ENCODE data around the gene PPFIA4. TPM values are rescaled to one million over a fixed set of nuclear protein-coding genes. Genes with fewer than 3 reads are reported as not detected.

PPFIA4 gene
- total and polyA plus RNA-seq, 4 donors: 0.30 to 5.1 (median 0.95) TPM

DNA sequence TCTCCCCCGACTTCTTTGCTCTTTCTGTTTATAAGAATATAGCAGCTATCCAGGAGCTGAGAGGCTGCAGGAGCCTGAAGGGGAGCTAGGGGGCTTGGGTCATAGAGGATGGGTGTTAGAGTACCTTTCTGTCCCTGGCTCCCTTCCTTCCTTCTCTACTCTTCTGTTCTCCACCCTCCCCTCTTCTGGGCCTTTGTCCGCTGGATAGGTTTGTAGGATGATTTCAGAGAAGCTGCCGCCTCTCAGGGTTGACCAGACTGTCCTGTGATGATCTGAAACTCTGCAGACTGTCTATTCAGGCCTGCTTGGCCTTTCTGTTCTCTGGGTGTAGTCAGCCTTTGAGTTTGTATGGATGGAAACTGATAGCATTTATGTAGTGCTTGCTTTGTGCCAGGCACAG is 26.3 kb downstream of the PPFIA4 start:
- Histone ChIP-seq H3K4me1 (ENCODE audit: control insufficient read depth in 5 of 5, insufficient read depth in 5 of 5, low read length in 5 of 5) (peaks cover 0 to 11% (median 3%) of the 10 kb centered on the region in 5 donors), H3K4me3 (no peak overlapping the region), H3K9ac (ENCODE audit: insufficient read depth in 1 of 2, low read length in 2 of 2) (no peak overlapping the region), H3K9me3 (ENCODE audit: control insufficient read depth in 4 of 4, insufficient read depth in 3 of 4, low read length in 3 of 4) (no peaks in the 10 kb centered on the region), H3K27ac (ENCODE audit: low read depth in 1 of 2, low read length in 1 of 2) (no peak overlapping the region), H3K36me3 (ENCODE audit: control insufficient read depth in 4 of 4, insufficient read depth in 4 of 4, low read length in 4 of 4) (no peaks in the 10 kb centered on the region), H3K27me3 (ENCODE audit: control insufficient read depth in 3 of 3, insufficient read depth in 3 of 3, low read length in 2 of 3) (no peaks in the 10 kb centered on the region)
- 80 to 97% methylated on average over 3 of the region's 3 CpGs for WGBS, 2 donors
- no peak for ATAC-seq (ENCODE audit: insufficient read depth, low FRiP score)
- TF ChIP-seq, protein P1, sequence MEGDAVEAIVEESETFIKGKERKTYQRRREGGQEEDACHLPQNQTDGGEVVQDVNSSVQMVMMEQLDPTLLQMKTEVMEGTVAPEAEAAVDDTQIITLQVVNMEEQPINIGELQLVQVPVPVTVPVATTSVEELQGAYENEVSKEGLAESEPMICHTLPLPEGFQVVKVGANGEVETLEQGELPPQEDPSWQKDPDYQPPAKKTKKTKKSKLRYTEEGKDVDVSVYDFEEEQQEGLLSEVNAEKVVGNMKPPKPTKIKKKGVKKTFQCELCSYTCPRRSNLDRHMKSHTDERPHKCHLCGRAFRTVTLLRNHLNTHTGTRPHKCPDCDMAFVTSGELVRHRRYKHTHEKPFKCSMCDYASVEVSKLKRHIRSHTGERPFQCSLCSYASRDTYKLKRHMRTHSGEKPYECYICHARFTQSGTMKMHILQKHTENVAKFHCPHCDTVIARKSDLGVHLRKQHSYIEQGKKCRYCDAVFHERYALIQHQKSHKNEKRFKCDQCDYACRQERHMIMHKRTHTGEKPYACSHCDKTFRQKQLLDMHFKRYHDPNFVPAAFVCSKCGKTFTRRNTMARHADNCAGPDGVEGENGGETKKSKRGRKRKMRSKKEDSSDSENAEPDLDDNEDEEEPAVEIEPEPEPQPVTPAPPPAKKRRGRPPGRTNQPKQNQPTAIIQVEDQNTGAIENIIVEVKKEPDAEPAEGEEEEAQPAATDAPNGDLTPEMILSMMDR (IDR thresholded peaks at IDR 0.05; ENCODE audit: control extremely low read depth, extremely low read depth): no peak
- no peak for DNase-seq

DNA sequence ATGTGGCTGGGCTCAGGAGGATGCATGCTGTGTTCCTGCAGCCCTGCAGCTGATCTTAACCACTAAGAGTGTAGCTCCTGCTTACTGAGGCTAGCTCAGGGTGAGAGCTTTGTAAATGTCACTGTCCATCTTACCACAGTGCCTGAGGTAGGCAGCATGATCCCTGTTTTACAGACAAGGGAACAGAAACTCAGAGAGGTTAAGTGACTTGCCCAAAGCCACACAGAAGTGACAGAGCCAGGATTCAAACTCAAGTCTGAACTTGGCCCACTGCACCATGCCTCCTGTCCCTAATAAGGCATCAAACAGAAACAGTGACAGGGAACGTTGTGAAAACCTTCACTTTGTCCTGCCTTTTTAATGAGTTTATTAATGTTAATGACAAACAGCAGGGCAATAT is 27.9 kb downstream of the PPFIA4 start:
- ATAC-seq (ENCODE audit: insufficient read depth, low FRiP score) (no peak), DNase-seq (no peak)
- Histone ChIP-seq H3K27ac (ENCODE audit: low read depth in 1 of 2, low read length in 1 of 2) (no peak overlapping the region), H3K36me3 (ENCODE audit: control insufficient read depth in 4 of 4, insufficient read depth in 4 of 4, low read length in 4 of 4) (no peaks in the 10 kb centered on the region), H3K9ac (ENCODE audit: insufficient read depth in 1 of 2, low read length in 2 of 2) (no peak overlapping the region), H3K4me1 (ENCODE audit: control insufficient read depth in 5 of 5, insufficient read depth in 5 of 5, low read length in 5 of 5) (peaks cover 0 to 11% (median 3%) of the 10 kb centered on the region in 5 donors), H3K9me3 (ENCODE audit: control insufficient read depth in 4 of 4, insufficient read depth in 3 of 4, low read length in 3 of 4) (no peaks in the 10 kb centered on the region), H3K4me3 (no peak overlapping the region), H3K27me3 (ENCODE audit: control insufficient read depth in 3 of 3, insufficient read depth in 3 of 3, low read length in 2 of 3) (no peaks in the 10 kb centered on the region)
- 62 to 69% methylated on average over 1 of the region's 1 CpG for WGBS, 2 donors
- TF ChIP-seq, protein P1 (IDR thresholded peaks at IDR 0.05; ENCODE audit: control extremely low read depth, extremely low read depth): no peak

DNA sequence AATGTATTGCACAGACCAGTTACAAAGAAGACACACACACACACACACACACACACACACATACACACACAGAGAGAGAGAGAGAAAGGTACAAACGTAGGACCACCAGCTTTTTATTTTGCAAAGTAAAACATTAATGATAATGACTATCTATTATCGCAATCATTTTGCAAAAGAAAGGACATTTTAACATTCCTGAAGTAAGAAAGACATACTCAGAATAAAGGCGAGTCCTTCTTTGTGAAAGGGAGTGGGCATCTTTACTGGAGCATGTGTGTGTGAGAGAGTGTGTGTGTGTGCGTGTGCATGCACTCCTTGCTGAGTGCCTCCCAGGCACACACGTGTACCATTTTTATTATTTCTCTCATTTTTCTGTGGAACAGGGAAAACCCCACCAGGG is 28.4 kb downstream of the PPFIA4 start:
- no peak for DNase-seq
- Histone ChIP-seq H3K4me1 (ENCODE audit: control insufficient read depth in 5 of 5, insufficient read depth in 5 of 5, low read length in 5 of 5) (peaks cover 0 to 11% (median 3%) of the 10 kb centered on the region in 5 donors), H3K27me3 (ENCODE audit: control insufficient read depth in 3 of 3, insufficient read depth in 3 of 3, low read length in 2 of 3) (no peaks in the 10 kb centered on the region), H3K27ac (ENCODE audit: low read depth in 1 of 2, low read length in 1 of 2) (no peak overlapping the region), H3K36me3 (ENCODE audit: control insufficient read depth in 4 of 4, insufficient read depth in 4 of 4, low read length in 4 of 4) (no peaks in the 10 kb centered on the region), H3K9ac (ENCODE audit: insufficient read depth in 1 of 2, low read length in 2 of 2) (no peak overlapping the region), H3K9me3 (ENCODE audit: control insufficient read depth in 4 of 4, insufficient read depth in 3 of 4, low read length in 3 of 4) (no peaks in the 10 kb centered on the region), H3K4me3 (no peak overlapping the region)
- 81 to 91% methylated on average over 5 of the region's 5 CpGs for WGBS, 2 donors
- ATAC-seq (ENCODE audit: insufficient read depth, low FRiP score): no peak
- TF ChIP-seq, protein P1 (IDR thresholded peaks at IDR 0.05; ENCODE audit: control extremely low read depth, extremely low read depth): no peak

DNA sequence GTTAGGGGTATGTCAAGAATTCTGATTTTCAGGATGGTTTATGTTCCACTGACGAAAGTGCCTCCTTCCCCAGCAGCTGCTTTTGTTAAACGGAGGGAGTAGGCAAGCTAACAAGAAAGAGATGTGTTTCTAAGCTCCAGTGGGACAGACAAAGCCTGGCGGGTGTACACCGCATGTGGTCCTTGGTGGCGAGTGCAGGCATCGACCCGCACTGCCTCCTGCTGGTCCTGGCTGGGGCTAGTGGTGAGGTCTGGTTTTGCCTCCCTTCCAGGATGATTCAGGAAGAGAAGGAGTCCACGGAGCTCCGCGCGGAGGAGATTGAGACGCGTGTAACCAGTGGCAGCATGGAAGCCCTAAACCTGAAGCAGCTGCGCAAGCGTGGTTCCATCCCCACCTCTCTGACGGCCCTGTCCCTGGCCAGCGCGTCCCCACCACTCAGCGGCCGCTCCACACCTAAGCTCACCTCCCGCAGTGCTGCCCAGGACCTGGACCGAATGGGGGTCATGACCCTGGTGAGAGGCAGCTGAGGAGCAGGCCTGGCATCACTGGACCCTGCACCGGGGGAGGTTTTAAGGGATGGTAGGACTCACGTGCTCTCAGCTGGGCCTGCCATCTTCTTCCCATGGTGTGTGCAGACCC is 29.0 kb downstream of the PPFIA4 start:
- no peaks in the 10 kb centered on the region for H3K27me3 ChIP-seq (ENCODE audit: control insufficient read depth in 3 of 3, insufficient read depth in 3 of 3, low read length in 2 of 3)
- peaks cover 0 to 11% (median 3%) of the 10 kb centered on the region in 5 donors for H3K4me1 ChIP-seq (ENCODE audit: control insufficient read depth in 5 of 5, insufficient read depth in 5 of 5, low read length in 5 of 5)
- TF ChIP-seq, protein P1 (IDR thresholded peaks at IDR 0.05; ENCODE audit: control extremely low read depth, extremely low read depth): no peak
- H3K9me3 ChIP-seq (ENCODE audit: control insufficient read depth in 4 of 4, insufficient read depth in 3 of 4, low read length in 3 of 4): no peaks in the 10 kb centered on the region
- H3K27ac ChIP-seq (ENCODE audit: low read depth in 1 of 2, low read length in 1 of 2): no peak overlapping the region
- 92 to 97% methylated on average over 24 of the region's 24 CpGs for WGBS, 2 donors
- H3K4me3 ChIP-seq: no peak overlapping the region
- no peaks in the 10 kb centered on the region for H3K36me3 ChIP-seq (ENCODE audit: control insufficient read depth in 4 of 4, insufficient read depth in 4 of 4, low read length in 4 of 4)
- DNase-seq (no peak), ATAC-seq (ENCODE audit: insufficient read depth, low FRiP score) (no peak)
- no peak overlapping the region for H3K9ac ChIP-seq (ENCODE audit: insufficient read depth in 1 of 2, low read length in 2 of 2)
